ENCODE data around the gene RPN1.

DNA sequence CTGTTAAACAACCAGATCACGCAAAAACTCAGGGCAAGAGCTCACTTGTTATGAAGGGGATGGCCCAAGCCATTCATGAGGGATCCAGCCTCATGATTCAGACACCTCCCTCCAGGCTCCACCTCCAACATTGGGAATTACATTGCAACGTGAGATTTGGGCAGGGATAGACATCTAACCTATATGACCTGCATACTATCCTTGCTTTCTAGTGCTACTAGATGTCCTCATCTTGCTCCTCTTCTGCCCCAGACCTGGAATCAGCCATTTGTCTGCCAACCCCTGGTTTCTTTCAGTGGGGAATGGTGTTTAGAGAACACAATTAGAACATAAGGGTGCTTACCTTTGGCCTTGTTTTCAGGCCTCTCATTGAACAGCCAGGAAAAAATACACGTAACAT lies 63.2 kb downstream of the RPN1 start:
- TF ChIP-seq, protein P1, sequence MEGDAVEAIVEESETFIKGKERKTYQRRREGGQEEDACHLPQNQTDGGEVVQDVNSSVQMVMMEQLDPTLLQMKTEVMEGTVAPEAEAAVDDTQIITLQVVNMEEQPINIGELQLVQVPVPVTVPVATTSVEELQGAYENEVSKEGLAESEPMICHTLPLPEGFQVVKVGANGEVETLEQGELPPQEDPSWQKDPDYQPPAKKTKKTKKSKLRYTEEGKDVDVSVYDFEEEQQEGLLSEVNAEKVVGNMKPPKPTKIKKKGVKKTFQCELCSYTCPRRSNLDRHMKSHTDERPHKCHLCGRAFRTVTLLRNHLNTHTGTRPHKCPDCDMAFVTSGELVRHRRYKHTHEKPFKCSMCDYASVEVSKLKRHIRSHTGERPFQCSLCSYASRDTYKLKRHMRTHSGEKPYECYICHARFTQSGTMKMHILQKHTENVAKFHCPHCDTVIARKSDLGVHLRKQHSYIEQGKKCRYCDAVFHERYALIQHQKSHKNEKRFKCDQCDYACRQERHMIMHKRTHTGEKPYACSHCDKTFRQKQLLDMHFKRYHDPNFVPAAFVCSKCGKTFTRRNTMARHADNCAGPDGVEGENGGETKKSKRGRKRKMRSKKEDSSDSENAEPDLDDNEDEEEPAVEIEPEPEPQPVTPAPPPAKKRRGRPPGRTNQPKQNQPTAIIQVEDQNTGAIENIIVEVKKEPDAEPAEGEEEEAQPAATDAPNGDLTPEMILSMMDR (IDR thresholded peaks at IDR 0.05), result no peak
- no peak for TF ChIP-seq POLR2A (IDR thresholded peaks at IDR 0.05)

All from testis (tissue), 2 donors.